Fibroblast of lung (primary cell): ENCODE results near the gene PTPRE.

ENCODE experiments used
- CTCF ChIP-seq, 2 donors: IDR thresholded peaks in 1 of 2; conservative IDR thresholded peaks in 1 of 2; 1 replicate in 1 of 2; 2 replicates in 1 of 2; pipeline ENCODE4 v1.5.1; 2011 to 2012; ENCODE audit warnings: low read length in 2 of 2, control low read depth in 1 of 2, inconsistent platforms in 1 of 2, low read depth in 1 of 2, mild to moderate bottlenecking in 1 of 2
- EZH2 ChIP-seq: IDR thresholded peaks from 2 replicates; pipeline ENCODE4 v1.5.1; 2012; ENCODE audit warnings: low read length, control low read depth, mild to moderate bottlenecking; ENCODE audit errors: missing control alignments

GRCh38 chr10:128003521-128003920 is 96.6 kb downstream of the PTPRE start:
- TF ChIP-seq CTCF (conservative IDR thresholded peaks at IDR 0.05 in 1 of 2, IDR thresholded peaks at IDR 0.05 in 1 of 2; ENCODE audit: low read depth in 1 of 2, low read length in 2 of 2) (no peak), EZH2 (no peak)
